DOHH2 (cell line): ENCODE data around the gene MYH16.
"Not testable (repeated sequence)": the region's sequence is repeated elsewhere in the genome, so short reads cannot be mapped to it uniquely, and the experiment has no call there.

ENCODE experiments used
- EZH2phosphoT487 ChIP-seq: fragments of 200-600 bp; sonication (generic); IDR thresholded peaks from 2 replicates; pipeline ENCODE4 v1.6.1; 2017; ENCODE audit warnings: borderline replicate concordance, mild to moderate bottlenecking, antibody characterized with exemption, low read length, moderate library complexity, mixed read lengths
- TF ChIP-seq, protein P1 (sequence below): fragments of 200-600 bp; sonication (generic); IDR thresholded peaks from one replicate; pipeline ENCODE4 v1.5.1; 2014; ENCODE audit warnings: antibody characterized with exemption, mild to moderate bottlenecking, low read depth, low read length; ENCODE audit not compliant: poor library complexity, severe bottlenecking

DNA sequence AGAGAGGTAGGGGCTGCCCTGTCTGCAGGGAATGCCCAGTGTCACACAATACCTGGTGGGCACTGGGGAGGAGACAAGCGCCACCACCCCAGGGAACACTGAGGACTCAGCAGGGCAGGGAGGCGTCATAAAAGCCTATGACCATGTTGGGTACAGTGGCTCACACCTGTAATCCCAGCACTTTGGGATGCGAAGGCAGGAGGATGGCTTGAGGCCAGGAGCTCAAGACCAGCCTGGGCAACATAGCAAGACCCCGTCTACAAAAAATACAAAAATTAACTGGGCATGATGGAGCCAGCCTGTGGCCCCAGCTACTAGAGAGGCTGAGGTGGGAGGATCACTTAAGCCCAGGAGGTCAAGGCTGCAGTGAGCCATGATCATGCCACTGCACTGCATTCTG is 11.5 kb downstream of the MYH16 start:
- TF ChIP-seq, protein P1, sequence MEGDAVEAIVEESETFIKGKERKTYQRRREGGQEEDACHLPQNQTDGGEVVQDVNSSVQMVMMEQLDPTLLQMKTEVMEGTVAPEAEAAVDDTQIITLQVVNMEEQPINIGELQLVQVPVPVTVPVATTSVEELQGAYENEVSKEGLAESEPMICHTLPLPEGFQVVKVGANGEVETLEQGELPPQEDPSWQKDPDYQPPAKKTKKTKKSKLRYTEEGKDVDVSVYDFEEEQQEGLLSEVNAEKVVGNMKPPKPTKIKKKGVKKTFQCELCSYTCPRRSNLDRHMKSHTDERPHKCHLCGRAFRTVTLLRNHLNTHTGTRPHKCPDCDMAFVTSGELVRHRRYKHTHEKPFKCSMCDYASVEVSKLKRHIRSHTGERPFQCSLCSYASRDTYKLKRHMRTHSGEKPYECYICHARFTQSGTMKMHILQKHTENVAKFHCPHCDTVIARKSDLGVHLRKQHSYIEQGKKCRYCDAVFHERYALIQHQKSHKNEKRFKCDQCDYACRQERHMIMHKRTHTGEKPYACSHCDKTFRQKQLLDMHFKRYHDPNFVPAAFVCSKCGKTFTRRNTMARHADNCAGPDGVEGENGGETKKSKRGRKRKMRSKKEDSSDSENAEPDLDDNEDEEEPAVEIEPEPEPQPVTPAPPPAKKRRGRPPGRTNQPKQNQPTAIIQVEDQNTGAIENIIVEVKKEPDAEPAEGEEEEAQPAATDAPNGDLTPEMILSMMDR: not testable (repeated sequence)
- TF ChIP-seq EZH2phosphoT487: not testable (repeated sequence)
